SK-N-SH (cell line): Measurements from ENCODE around the gene PRDM15.

Experiments
- CHD2 ChIP-seq: fragments of 150-350 bp; IDR thresholded peaks from 2 replicates; pipeline ENCODE4 v1.6.1; 2018; ENCODE audit warnings: low read length; ENCODE audit not compliant: partially characterized antibody
- EP300 ChIP-seq, 2 experiments: IDR thresholded peaks; 2 replicates each; pipeline versions ENCODE4 v1.4.0 to v1.6.1; 2012; ENCODE audit warnings: borderline replicate concordance in 1 of 2, low read depth in 1 of 2, low read length in 1 of 2
- GATA2 ChIP-seq: sonication (generic); formaldehyde crosslinking; IDR thresholded peaks from 2 replicates; pipeline ENCODE4 v1.5.0; 2020; ENCODE audit warnings: mild to moderate bottlenecking, missing genetic modification reagents
- MEF2A ChIP-seq: IDR thresholded peaks from 2 replicates; pipeline ENCODE4 v1.4.0; 2012; ENCODE audit warnings: low read depth, borderline replicate concordance
- POLR2AphosphoS5 ChIP-seq: IDR thresholded peaks from 2 replicates; pipeline ENCODE4 v1.6.1; 2012; ENCODE audit warnings: low read depth, low read length
- RAD21 ChIP-seq: IDR thresholded peaks from 2 replicates; pipeline ENCODE4 v1.6.1; 2012; ENCODE audit warnings: mild to moderate bottlenecking, low read length
- RFX5 ChIP-seq: IDR thresholded peaks from 2 replicates; pipeline ENCODE4 v1.6.1; 2012; ENCODE audit warnings: mild to moderate bottlenecking, improper control_type of control experiment, low read length
- SIN3A ChIP-seq: IDR thresholded peaks from 2 replicates; pipeline ENCODE4 v1.6.1; 2012; ENCODE audit warnings: low read depth, mild to moderate bottlenecking, low read length, moderate library complexity, borderline replicate concordance
- TAF1 ChIP-seq: IDR thresholded peaks from 2 replicates; pipeline ENCODE4 v1.6.1; 2012; ENCODE audit warnings: low read depth, mild to moderate bottlenecking, low read length, moderate library complexity, borderline replicate concordance
- ZBTB33 ChIP-seq: IDR thresholded peaks from 2 replicates; pipeline ENCODE4 v1.4.0; 2012; ENCODE audit warnings: low read depth, borderline replicate concordance
- TF ChIP-seq, protein P1 (sequence below): fragments of 200-600 bp; sonication (generic); IDR thresholded peaks from 2 replicates; pipeline ENCODE4 v1.6.1; 2017; ENCODE audit warnings: antibody characterized with exemption, mild to moderate bottlenecking, moderate library complexity

GRCh38 chr21:41781050-41781410 lies 98.1 kb downstream of the PRDM15 start:
- TF ChIP-seq, protein P1, sequence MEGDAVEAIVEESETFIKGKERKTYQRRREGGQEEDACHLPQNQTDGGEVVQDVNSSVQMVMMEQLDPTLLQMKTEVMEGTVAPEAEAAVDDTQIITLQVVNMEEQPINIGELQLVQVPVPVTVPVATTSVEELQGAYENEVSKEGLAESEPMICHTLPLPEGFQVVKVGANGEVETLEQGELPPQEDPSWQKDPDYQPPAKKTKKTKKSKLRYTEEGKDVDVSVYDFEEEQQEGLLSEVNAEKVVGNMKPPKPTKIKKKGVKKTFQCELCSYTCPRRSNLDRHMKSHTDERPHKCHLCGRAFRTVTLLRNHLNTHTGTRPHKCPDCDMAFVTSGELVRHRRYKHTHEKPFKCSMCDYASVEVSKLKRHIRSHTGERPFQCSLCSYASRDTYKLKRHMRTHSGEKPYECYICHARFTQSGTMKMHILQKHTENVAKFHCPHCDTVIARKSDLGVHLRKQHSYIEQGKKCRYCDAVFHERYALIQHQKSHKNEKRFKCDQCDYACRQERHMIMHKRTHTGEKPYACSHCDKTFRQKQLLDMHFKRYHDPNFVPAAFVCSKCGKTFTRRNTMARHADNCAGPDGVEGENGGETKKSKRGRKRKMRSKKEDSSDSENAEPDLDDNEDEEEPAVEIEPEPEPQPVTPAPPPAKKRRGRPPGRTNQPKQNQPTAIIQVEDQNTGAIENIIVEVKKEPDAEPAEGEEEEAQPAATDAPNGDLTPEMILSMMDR = no peak
- TF ChIP-seq CHD2 (no peak), GATA2 (CRISPR knock-in tag) (no peak), MEF2A (no peak), EP300 (IDR thresholded peaks at IDR 0.05; ENCODE audit: borderline replicate concordance in 1 of 2, low read depth in 1 of 2, low read length in 1 of 2) (no peak), RFX5 (no peak), ZBTB33 (no peak), POLR2AphosphoS5 (no peak), TAF1 (no peak), RAD21 (no peak), SIN3A (no peak)
